ENCODE data around the gene POGLUT2.
A peak's percentile ranks its signal among the peaks of the same experiment; 100 is the strongest.
"Not testable (repeated sequence)": the region's sequence is repeated elsewhere in the genome, so short reads cannot be mapped to it uniquely, and the experiment has no call there.

Gene POGLUT2

GRCh38 chr13:102805680-102806079 lies 6.9 kb upstream of the POGLUT2 start:
- DNase-seq: no peak

DNA sequence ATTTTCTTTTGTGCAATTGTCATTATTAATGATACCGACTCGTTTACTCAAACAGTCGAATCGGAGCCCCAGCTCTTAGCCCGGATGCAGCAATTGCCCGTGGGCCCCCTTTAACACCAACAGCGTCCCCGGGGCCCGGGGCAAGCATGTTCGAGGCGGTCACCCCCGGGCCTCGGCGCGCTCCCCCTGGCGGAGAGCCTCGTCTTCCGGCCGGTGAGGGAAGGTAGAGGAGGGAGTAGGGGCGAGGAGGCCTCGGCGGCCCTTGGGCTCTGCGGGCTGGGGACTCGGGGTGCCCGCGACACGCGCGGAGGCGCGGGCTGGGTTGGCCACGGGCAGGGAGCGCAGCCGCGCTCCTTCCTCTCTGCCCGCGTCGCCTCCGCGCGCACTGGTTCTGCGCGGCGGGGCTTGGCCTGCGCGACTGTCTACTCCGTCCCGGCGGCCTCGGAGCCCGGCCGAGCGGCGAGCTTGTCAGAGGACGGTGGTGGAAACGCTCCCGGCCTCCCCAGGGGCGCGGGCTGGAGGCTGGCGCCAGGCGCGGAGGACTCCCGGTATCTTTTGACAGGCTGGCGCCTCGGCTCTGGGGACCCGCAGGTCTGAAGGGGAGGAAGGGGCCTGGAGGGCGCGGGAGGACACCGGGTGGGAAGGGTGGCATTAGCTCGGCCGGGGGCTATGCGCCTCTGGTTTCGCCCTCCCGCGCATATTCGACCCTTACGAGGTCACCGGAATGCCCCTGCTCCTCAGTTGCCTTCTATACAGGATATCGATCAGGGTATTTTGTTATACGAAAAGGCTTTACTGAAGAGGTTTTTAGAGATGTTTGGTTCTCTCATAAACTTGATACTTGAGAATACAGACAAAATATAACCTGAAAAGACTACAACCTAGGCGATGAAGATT lies 1.6 kb upstream of the POGLUT2 start:
- DNase-seq: peak; percentile 57

DNA sequence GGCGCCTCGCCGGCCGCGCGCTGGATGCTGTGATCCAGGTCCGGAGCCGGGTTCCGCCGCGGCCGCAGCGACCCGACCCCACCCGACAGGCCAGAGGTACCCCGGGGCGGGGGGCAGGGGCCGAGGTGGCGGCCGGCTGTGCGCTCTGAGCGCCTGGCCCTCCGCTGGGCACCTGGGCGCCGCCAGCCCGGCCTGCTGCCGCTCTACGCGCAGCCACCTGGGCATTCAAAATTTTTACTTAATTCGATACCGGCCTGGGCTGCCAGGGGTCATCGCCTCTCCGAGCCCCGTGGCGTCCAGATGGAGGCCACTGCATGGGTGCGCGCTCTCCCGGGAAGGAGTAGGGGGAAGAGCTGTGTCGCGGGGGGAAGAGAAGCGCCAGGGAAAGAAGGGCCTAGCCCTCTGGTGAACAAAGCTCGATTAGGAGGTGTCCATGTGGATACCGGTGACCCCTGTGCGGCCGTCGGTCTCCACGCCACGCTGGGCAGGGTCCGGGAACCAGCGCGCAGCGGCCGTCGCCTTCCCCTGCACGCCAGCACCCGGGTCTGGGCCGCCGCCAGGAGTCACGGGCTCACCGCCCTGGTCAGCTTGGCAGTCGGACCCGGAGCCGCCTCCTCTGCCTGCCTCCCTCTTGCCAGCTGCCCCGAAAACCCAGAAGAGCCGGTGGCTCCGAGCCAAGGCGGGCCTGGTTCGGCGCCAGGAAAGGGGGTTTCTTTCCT lies 809 bp upstream of the POGLUT2 start:
- no peak for DNase-seq

DNA sequence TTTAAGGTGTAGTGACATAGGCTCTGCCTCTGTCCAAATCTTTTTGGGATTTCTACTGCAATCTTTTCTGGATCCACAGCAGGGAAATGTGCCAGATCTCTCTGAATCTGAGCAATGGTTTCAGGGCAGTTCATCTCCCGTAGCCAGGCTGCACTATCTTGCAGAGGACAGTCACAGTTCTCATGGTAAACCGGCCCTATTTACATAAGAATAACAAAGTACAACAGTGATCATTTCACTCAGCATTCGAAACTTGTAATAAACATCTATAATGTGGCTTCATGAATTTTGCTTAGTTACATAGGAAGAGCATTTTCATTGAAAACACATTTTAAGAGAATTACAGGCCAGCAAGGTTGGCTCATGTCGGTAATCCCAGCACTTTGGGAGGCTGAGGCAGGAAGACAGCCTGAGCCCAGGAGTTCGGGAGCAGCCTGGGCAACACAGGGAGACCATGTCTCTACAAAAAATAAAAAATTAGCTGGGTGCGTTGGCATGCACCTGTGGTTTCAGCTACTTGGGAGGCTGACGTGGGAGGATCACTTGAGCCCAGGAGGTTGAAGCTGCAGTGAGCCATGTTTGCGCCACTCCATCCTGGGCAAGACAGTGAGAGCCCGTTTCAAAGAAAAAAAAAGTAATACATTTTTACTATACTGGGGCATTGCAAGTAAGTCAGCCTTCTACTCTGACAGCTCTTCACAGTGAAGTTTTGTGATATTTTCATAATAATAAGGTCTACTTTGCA lies 5.0 kb downstream of the POGLUT2 start:
- no peak for DNase-seq

GRCh38 chr13:102792396-102792795 lies 6.4 kb downstream of the POGLUT2 start:
- DNase-seq: no peak

DNA sequence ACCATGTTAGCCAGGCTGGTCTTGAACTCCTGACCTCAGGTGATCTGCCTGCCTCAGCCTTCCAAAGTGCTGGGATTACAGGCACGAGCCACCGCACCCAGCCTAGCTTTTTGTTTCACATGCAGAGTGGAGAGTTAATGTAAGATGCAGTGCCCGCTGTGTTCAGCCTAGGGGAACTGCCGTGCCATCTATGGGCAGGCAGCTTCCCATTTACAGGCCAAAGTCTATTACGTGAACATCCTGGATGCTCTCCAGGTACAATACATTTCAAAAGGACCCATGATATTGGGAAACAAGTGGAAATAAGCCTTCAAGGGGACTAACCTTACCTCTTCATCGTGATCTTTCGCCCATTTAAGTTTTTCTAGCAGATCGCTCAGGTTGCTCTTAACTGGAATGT lies 10.1 kb downstream of the POGLUT2 start:
- DNase-seq: no peak

DNA sequence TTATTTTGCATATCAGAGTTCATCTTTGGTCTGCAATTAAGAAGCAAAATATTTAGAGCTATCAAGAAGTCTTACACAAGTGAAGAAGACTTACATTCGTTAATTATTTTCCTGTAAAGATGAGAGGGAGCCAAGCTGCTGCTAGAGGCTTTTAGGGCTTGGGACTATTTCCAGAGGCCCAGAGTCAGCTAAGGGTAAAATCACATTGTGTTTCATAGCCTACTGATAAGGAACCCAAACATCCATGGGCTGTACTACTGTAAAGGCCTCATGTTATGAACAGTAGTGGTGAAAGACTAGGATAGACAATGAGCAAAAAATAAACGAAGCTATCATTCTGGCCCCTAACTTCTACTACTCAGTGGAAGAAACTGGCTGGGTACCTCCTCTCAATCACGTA lies 14.3 kb downstream of the POGLUT2 start:
- DNase-seq: no peak

DNA sequence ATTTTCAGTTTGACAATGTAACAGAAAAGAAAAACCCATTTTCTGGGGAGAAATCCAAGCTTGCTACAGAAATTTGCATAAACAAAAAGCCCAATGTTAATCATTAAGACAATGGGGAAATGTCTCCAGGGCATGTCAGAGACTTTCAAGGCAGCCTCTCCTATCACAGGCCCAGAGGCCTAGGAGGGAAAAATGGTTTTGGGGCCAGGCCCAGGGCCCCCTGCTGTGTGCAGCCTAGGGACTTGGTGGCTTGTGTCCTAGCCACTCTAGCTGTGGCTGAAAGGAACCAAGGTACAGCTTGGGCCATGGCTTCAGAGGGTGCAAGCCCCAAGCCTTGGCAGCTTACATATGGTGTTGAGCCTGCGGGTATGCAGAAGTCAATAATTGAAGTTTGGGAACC lies 17.2 kb downstream of the POGLUT2 start:
- no peak for DNase-seq

DNA sequence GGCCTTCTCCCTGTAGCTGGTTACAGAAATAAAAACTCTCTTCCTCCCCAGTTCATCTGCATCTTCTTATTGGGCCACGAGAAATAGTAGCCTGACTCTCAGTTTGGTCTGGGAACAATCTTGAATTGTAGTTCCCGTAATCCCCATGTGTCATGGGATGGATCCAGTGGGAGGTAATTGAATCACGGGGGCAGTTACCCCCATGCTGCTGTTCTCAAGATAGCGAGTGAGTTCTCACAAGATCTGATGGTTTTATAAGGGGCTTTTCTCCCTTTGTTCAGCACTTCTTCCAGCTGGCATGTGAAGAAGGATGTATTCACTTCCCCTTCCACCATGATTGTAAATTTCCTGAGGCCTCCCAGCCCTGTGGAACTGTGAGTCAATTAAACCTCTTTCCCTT lies 18.1 kb downstream of the POGLUT2 start:
- DNase-seq: not testable (repeated sequence)

GRCh38 chr13:102779436-102780159 lies 19.2 kb downstream of the POGLUT2 start:
- no peak for DNase-seq

DNA sequence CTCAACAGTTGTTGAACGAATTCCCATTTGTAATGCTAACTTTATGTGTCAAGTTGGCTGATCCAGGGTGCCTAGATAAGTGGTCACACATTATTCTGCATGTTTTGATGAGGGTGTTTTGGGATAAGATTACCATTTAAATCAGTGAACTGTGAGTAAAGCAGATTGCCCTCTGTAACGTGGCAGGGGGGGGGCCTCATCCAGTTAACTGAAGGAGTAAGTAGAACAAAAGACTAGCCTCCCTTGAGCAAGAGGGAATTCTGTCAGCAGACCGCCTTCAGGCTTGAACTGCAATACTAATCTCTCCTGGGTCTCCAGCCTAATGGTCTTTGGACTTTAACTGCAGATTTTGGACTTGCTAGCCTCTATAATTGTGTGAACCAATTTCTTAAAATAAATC lies 21.0 kb downstream of the POGLUT2 start:
- no peak for DNase-seq

GRCh38 chr13:102776271-102776670 lies 22.5 kb downstream of the POGLUT2 start:
- no peak for DNase-seq

DNA sequence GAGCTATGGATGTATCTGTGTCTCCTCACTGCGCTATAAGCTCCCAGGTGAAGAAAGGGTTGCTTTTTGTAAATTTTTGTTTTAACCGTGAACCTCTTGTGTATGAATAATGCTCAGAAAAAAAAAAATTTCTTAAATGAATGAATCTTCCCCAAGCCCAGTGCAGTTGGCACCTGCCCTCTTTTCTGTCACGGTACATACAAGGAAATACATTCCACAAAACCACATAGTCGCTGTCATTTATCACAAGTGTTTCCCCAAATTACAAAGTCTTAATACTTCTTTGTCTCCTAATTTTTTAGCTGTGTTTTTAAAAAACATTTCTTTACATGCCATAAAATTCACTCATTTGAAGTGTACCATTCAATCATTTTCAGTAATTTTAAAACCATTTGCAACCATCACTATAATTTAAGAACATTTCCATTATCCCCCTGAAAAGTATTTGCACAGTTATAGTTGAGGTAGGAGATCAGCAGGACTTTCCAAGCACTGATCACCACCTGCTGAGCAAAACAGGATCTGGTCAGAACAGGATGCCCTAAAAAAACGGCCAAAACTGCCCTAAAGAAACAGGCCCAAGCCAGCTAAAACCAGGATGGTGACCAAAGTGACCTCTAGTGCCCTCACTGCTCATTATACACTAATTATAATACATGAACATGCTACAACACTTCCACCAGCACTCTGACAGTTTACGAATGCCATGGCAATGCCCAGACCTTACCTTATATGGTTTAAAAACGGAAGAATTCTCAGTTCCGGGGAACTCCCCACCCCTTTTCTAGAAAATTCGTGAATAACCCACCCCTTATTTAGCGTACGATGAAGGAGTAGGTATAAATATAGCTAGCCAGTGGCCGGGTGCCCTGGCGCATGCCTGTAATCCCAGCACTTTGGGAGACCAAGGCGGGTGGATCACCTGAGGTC lies 23.9 kb downstream of the POGLUT2 start:
- DNase-seq: no peak

DNA sequence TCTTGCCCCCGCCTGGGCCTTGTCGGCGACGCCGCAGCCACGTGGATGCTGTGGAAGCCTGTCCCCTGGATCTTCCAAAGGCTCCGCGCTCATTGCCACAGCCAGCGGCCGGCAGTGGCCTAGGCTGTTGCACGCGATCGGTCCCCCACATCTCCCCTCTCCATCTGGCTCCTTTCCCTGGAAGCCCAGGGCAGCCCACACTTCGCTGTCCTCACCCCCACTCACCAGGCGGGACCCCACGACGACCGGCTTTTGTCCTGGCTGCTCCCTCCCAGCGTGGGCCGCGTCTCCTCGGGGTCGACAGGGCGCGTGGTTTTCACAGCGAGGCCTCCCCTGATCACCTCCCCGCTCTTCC lies 24.6 kb downstream of the POGLUT2 start:
- DNase-seq: no peak

DNA sequence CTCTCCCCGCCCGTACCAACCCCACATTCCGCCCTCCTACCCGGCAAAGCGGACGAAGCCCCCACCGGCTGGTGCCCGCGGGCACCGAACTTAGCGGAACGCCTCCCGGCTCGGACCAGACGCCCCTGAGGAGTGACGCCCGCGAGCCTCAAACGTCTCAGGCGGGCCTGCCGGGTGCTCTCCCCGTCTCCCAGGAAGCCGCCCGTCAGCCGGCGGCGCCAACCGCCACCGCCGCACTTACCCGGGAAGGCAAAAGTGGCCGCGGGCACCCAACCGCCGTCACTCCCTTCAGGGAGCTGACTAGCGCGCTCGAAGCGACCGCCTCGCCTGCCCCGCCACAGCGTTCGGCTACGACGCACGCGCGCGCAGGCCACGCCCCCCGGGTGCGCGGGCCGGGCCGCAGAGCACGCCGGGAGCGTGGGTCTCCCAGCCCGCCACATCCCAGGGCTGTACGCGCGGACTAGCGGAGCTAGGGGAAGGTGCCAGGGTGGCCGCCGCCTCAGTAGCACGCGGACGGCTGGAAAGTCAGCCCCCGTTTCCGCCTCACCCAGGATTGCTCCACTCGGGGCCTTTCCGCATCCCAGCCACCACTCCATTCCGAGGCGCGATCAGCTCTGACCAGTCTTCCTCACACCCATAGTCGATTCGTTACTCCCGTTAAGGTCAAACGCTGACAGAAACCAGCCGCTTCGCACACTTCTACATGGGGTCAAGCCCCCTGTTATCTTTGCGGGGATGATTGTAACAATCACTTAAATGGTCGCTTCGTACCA lies 25.1 kb downstream of the POGLUT2 start, which contains the start of gene TEX30:
TEX30 (minus strand) TSS at position 346 of the 773 bp plus-strand sequence. CDS start 3,760 bp downstream, outside the sequence.
- peak; percentile 67 for DNase-seq

DNA sequence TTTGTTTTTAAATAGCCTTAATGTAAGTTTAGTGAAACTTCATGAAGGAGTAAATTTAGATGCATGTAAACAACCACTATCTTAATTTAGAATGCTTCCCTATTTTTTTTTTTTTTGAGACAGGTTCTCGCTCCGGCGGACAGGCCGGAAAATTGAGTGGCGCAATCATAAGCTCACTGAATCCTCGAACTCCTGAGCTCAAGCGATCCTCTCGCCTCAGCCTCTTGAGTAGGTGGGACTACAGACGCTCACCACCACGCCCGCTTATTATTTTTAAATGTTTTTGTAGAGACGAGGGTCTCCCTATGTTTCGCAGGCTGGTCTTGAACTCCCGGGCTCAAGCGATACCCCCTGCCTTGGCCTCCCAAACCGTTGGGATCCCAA lies 26.7 kb downstream of the POGLUT2 start:
- DNase-seq: no peak

DNA sequence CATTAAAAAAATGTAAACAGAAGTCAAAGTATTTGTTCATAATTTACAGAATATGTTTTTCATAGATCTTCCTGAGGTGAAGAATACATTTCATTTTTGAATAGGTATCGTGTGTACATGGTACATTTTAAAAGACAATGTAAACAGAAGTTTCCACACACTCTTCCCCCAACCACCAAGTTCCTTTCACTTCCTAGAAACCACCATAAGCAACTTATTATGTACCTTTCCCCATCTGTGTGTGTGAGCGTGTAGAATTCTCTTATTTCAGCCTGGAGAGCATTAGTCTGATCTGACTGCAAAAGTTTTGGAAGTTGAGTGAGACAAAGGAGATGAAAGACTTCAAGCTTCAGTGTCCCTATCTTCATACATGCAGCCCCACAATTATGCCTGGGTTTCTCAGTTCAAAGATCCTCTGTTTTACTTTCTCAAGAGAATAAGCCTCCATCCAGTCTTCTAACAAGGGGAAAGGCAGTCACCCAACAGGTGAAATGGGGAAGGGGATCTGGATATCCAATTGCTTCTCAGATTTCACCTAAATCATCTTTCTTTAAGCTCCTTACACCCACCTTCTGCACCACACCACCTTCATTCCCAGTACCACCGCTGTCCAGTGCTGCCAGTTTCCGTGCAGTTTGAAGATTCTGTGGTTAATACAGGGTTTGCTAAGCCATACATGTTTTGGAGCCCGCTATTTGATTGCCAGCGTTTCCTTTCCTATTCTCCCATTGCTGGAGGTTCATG lies 27.3 kb downstream of the POGLUT2 start:
- no peak for DNase-seq

GRCh38 chr13:102770435-102770834 lies 28.3 kb downstream of the POGLUT2 start:
- DNase-seq: no peak

DNA sequence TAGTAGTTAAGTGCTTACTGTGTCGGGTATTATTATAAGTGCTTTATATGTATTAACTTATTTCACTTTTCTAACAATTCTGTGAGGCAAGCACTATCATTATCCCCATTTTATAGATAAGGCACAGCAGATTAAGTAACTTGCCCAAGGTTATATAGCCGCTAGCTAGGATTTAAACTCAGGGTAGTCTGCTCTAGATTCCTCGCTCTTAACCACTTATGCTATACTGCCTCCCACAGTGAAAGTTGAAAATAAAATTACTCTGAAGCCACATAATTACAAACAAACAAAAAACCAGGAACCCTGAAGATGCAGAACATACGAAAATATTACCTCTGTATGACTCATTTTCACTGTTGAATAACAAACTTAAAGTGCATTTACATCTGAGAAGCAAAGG lies 29.1 kb downstream of the POGLUT2 start:
- no peak for DNase-seq

- no peak for DNase-seq
Measured at GRCh38 chr13:102768909-102769308, 29.9 kb downstream of the POGLUT2 start.
